Activated naive CD4-positive, alpha-beta T cell treated with anti-CD3 and anti-CD28 coated beads for 36 hours (primary cell): ENCODE data around the gene PRDM12. TPM values are rescaled to one million over a fixed set of nuclear protein-coding genes. Genes with fewer than 3 reads are reported as not detected.

ENCODE experiments used
- CTCF ChIA-PET: fragments of 350-600 bp; sonication (Branson Sonifier 250); formaldehyde crosslinking; loops from one replicate; lab custom pipeline; 2021; ENCODE audit warnings: antibody characterized with exemption; lab: Charles Lee
- DNase-seq: peaks from one replicate; pipeline ENCODE4 v3.0.0-alpha.2; 2020
- H3K27ac Mint-ChIP-seq: one replicate; pipeline ENCODE4 v1.8.0; 2021; ENCODE audit warnings: mild to moderate bottlenecking, mixed read lengths
- H3K27me3 Mint-ChIP-seq: one replicate; pipeline ENCODE4 v1.8.0; 2021; ENCODE audit warnings: low read depth, mixed read lengths
- H3K36me3 Mint-ChIP-seq: one replicate; pipeline ENCODE4 v1.8.0; 2021; ENCODE audit warnings: low read depth, mixed read lengths
- H3K4me1 Mint-ChIP-seq: one replicate; pipeline ENCODE4 v1.8.0; 2021; ENCODE audit warnings: low read depth, mixed read lengths
- H3K4me3 Mint-ChIP-seq: one replicate; pipeline ENCODE4 v1.8.0; 2021; ENCODE audit warnings: mild to moderate bottlenecking, moderate library complexity, mixed read lengths
- H3K9me3 Mint-ChIP-seq: one replicate; pipeline ENCODE4 v1.8.0; 2021; ENCODE audit warnings: mixed read lengths
- intact Hi-C: fragments of 100-400 bp; cut with micrococcal nuclease; formaldehyde crosslinking; loops from one replicate; pipeline ENCODE4 v1.15.1; 2023
- total RNA-seq, 2 experiments: library from RNA; stranded (reverse); gene quantifications; one replicate each; pipeline ENCODE4 v1.2.3, GENCODE V29; 2021

PRDM12 gene
- total RNA-seq, 2 experiments from 2014 or later: not detected

- Mint-ChIP-seq H3K27ac (no peak overlapping the region), H3K4me1 (no peaks in the 10 kb centered on the region), H3K27me3 (no peaks in the 10 kb centered on the region), H3K4me3 (no peak overlapping the region), H3K9me3 (no peaks in the 10 kb centered on the region), H3K36me3 (peaks cover 15% of the 10 kb centered on the region)
- intact Hi-C loops: no loop called here
- no peak for DNase-seq
- CTCF ChIA-PET: no interaction called here
Measured at GRCh38 chr9:130639866-130640555, 24.4 kb upstream of the PRDM12 start.

GRCh38 chr9:130640681-130641080 lies 23.7 kb upstream of the PRDM12 start:
- CTCF ChIA-PET: interaction anchor here (0.6 kb wide), 1 partner anchor 394 kb away, joined by 5 read pairs; no protein-coding TSS in a partner anchor

GRCh38 chr9:130642926-130643325 lies 21.5 kb upstream of the PRDM12 start:
- Mint-ChIP-seq H3K27ac (no peak overlapping the region), H3K9me3 (peaks cover 5% of the 10 kb centered on the region), H3K36me3 (peaks cover 11% of the 10 kb centered on the region), H3K4me1 (no peaks in the 10 kb centered on the region), H3K4me3 (no peak overlapping the region), H3K27me3 (peaks cover 4% of the 10 kb centered on the region)
- intact Hi-C loops: no loop called here
- no peak for DNase-seq
- CTCF ChIA-PET: no interaction called here

More at GRCh38 chr9:130640681-130641080, 23.7 kb upstream of the PRDM12 start:
- Mint-ChIP-seq H3K4me3 (no peak overlapping the region), H3K36me3 (peaks cover 13% of the 10 kb centered on the region), H3K9me3 (no peaks in the 10 kb centered on the region), H3K4me1 (no peaks in the 10 kb centered on the region), H3K27ac (no peak overlapping the region), H3K27me3 (no peaks in the 10 kb centered on the region)
- DNase-seq: no peak
- intact Hi-C loops: no loop called here

- Mint-ChIP-seq H3K4me1 (no peaks in the 10 kb centered on the region), H3K36me3 (no peaks in the 10 kb centered on the region), H3K27me3 (peaks cover 15% of the 10 kb centered on the region), H3K4me3 (no peak overlapping the region), H3K9me3 (peaks cover 5% of the 10 kb centered on the region), H3K27ac (no peak overlapping the region)
- CTCF ChIA-PET: no interaction called here
- intact Hi-C loops: no loop called here
- no peak for DNase-seq
Measured at GRCh38 chr9:130651221-130651620, 13.2 kb upstream of the PRDM12 start.

- CTCF ChIA-PET: interaction anchor here (0.6 kb wide), 1 partner anchor 684 kb away, joined by 3 read pairs; no protein-coding TSS in a partner anchor
Measured at GRCh38 chr9:130651752-130652151, 12.6 kb upstream of the PRDM12 start.

GRCh38 chr9:130654879-130655278 lies 9.5 kb upstream of the PRDM12 start:
- no peak for DNase-seq
- Mint-ChIP-seq H3K4me1 (peaks cover 2% of the 10 kb centered on the region), H3K4me3 (no peak overlapping the region), H3K36me3 (no peaks in the 10 kb centered on the region), H3K27me3 (peaks cover 37% of the 10 kb centered on the region), H3K27ac (no peak overlapping the region), H3K9me3 (no peaks in the 10 kb centered on the region)
- CTCF ChIA-PET: no interaction called here
- intact Hi-C loops: no loop called here

More at GRCh38 chr9:130651752-130652151, 12.6 kb upstream of the PRDM12 start:
- Mint-ChIP-seq H3K36me3 (no peaks in the 10 kb centered on the region), H3K4me1 (no peaks in the 10 kb centered on the region), H3K27ac (no peak overlapping the region), H3K4me3 (no peak overlapping the region), H3K27me3 (peaks cover 20% of the 10 kb centered on the region), H3K9me3 (peaks cover 2% of the 10 kb centered on the region)
- intact Hi-C loops: no loop called here
- DNase-seq: no peak

GRCh38 chr9:130658893-130659698 lies 5.3 kb upstream of the PRDM12 start:
- peaks cover 64% of the 10 kb centered on the region for H3K27me3 Mint-ChIP-seq
- DNase-seq: no peak

GRCh38 chr9:130659699-130660248 lies 4.6 kb upstream of the PRDM12 start:
- CTCF ChIA-PET: no interaction called here
- Mint-ChIP-seq H3K4me1 (peaks cover 23% of the 10 kb centered on the region), H3K9me3 (no peaks in the 10 kb centered on the region), H3K4me3 (no peak overlapping the region), H3K36me3 (no peaks in the 10 kb centered on the region), H3K27me3 (peaks cover 68% of the 10 kb centered on the region), H3K27ac (no peak overlapping the region)
- no peak for DNase-seq
- intact Hi-C loops: no loop called here

More at GRCh38 chr9:130658893-130659698, 5.3 kb upstream of the PRDM12 start:
- CTCF ChIA-PET: no interaction called here
- no peaks in the 10 kb centered on the region for H3K9me3 Mint-ChIP-seq
- intact Hi-C loops: no loop called here
- H3K4me1 Mint-ChIP-seq: peaks cover 20% of the 10 kb centered on the region
- no peak overlapping the region for H3K27ac Mint-ChIP-seq
- no peaks in the 10 kb centered on the region for H3K36me3 Mint-ChIP-seq
- H3K4me3 Mint-ChIP-seq: no peak overlapping the region

GRCh38 chr9:130660326-130660682 lies 4.1 kb upstream of the PRDM12 start:
- Mint-ChIP-seq H3K9me3 (no peaks in the 10 kb centered on the region), H3K4me3 (no peak overlapping the region), H3K27ac (no peak overlapping the region), H3K36me3 (no peaks in the 10 kb centered on the region), H3K4me1 (peaks cover 25% of the 10 kb centered on the region), H3K27me3 (peaks cover 68% of the 10 kb centered on the region)
- intact Hi-C loops: no loop called here
- CTCF ChIA-PET: no interaction called here
- DNase-seq: no peak

GRCh38 chr9:130660683-130661450 lies 3.5 kb upstream of the PRDM12 start:
- H3K36me3 Mint-ChIP-seq: no peaks in the 10 kb centered on the region
- intact Hi-C loops: no loop called here

GRCh38 chr9:130661451-130662098 lies 2.8 kb upstream of the PRDM12 start:
- H3K4me3 Mint-ChIP-seq: no peak overlapping the region
- H3K4me1 Mint-ChIP-seq: peaks cover 31% of the 10 kb centered on the region
- no peaks in the 10 kb centered on the region for H3K9me3 Mint-ChIP-seq
- CTCF ChIA-PET: no interaction called here
- H3K36me3 Mint-ChIP-seq: no peaks in the 10 kb centered on the region
- no peak overlapping the region for H3K27ac Mint-ChIP-seq
- intact Hi-C loops: loop anchor here (1.0 kb wide), 1 partner anchor 21 kb away; no protein-coding TSS in a partner anchor
- H3K27me3 Mint-ChIP-seq: peaks cover 65% of the 10 kb centered on the region
- DNase-seq: no peak

More at GRCh38 chr9:130660683-130661450, 3.5 kb upstream of the PRDM12 start:
- H3K27ac Mint-ChIP-seq: no peak overlapping the region
- no peaks in the 10 kb centered on the region for H3K9me3 Mint-ChIP-seq
- CTCF ChIA-PET: no interaction called here
- H3K4me3 Mint-ChIP-seq: no peak overlapping the region
- H3K4me1 Mint-ChIP-seq: peaks cover 28% of the 10 kb centered on the region
- DNase-seq: no peak
- peaks cover 68% of the 10 kb centered on the region for H3K27me3 Mint-ChIP-seq
